Fibroblast of skin of back (primary cell): ENCODE results near the gene SRSF5.

Source experiments
- DNase-seq: peaks from one replicate; pipeline ENCODE4 v3.0.0-alpha.2; 2013

The SRSF5 gene

GRCh38 chr14:69771136-69771535, 4.2 kb downstream of the SRSF5 start:
- no peak for DNase-seq

GRCh38 chr14:69772082-69773017, 5.4 kb downstream of the SRSF5 start:
- DNase-seq, result no peak

GRCh38 chr14:69773571-69774276, 6.8 kb downstream of the SRSF5 start:
- DNase-seq, result no peak

- DNase-seq, result no peak
Measured at GRCh38 chr14:69775012-69775411, 8.1 kb downstream of the SRSF5 start.

- DNase-seq, result no peak
Measured at GRCh38 chr14:69776875-69777453, 10.0 kb downstream of the SRSF5 start.

- DNase-seq, result no peak
Measured at GRCh38 chr14:69779088-69779487, 12.1 kb downstream of the SRSF5 start.

GRCh38 chr14:69780092-69780491, 13.2 kb downstream of the SRSF5 start:
- no peak for DNase-seq

- no peak for DNase-seq
Measured at GRCh38 chr14:69780952-69781351, 14.0 kb downstream of the SRSF5 start.

GRCh38 chr14:69784942-69785341, 18.0 kb downstream of the SRSF5 start:
- no peak for DNase-seq

- no peak for DNase-seq
Measured at GRCh38 chr14:69786603-69787002, 19.7 kb downstream of the SRSF5 start.

GRCh38 chr14:69789118-69789640, 22.2 kb downstream of the SRSF5 start:
- no peak for DNase-seq

- no peak for DNase-seq
Measured at GRCh38 chr14:69792887-69793421, 26.0 kb downstream of the SRSF5 start.

GRCh38 chr14:69794791-69795190, 27.8 kb downstream of the SRSF5 start:
- DNase-seq, result no peak

- no peak for DNase-seq
Measured at GRCh38 chr14:69795691-69796090, 28.7 kb downstream of the SRSF5 start.

- DNase-seq, result no peak
Measured at GRCh38 chr14:69796797-69797500, 30.0 kb downstream of the SRSF5 start, which contains the start of gene SLC10A1. SLC10A1 (minus strand) TSS chr14:69797241; CDS start chr14:69797155, 86 bp downstream.

GRCh38 chr14:69797573-69798338, 30.8 kb downstream of the SRSF5 start:
- no peak for DNase-seq

- DNase-seq, result no peak
Measured at GRCh38 chr14:69798339-69798735, 31.4 kb downstream of the SRSF5 start.

GRCh38 chr14:69803753-69804152, 36.8 kb downstream of the SRSF5 start:
- no peak for DNase-seq

- DNase-seq, result no peak
Measured at GRCh38 chr14:69804902-69805301, 38.0 kb downstream of the SRSF5 start.

- no peak for DNase-seq
Measured at GRCh38 chr14:69807192-69807591, 40.2 kb downstream of the SRSF5 start.
